Measurements from ENCODE around the gene CREB5. TPM values are rescaled to one million over a fixed set of nuclear protein-coding genes. Genes with fewer than 3 reads are reported as not detected.

CREB5 gene
- total RNA-seq, 1 experiment from 2014 or later = 0.49 TPM

GRCh38 chr7:28681693-28682310 lies 269.5 kb downstream of the CREB5 start:
- H3K4me3 ChIP-seq (replicated peaks in 1 of 2; ENCODE audit: low read depth in 1 of 2, low read length in 2 of 2) = no peak overlapping the region
- 0 out of 2 replicates have a peak, but pooled peaks cover 3% of the 10 kb centered on the region for H3K27me3 ChIP-seq (ENCODE audit: insufficient read depth, low read length)
- ChIA-PET POLR2A (no interaction called here), CTCF (no interaction called here), RAD21 (ENCODE audit: low non-redundant PET in 1 of 2, low total read pairs in 2 of 2, uncharacterized antibody in 2 of 2, unreplicated experiment in 2 of 2) (no interaction called here)
- BruUV-seq (replicated peaks) = no TSS peak
- H3K9me3 ChIP-seq (ENCODE audit: control insufficient read depth in 1 of 2, insufficient read depth in 1 of 2, low read depth in 1 of 2, low read length in 2 of 2) = no peaks in the 10 kb centered on the region
- H4K20me1 ChIP-seq (ENCODE audit: insufficient read depth) = no peaks in the 10 kb centered on the region
- H3K4me1 ChIP-seq (ENCODE audit: control insufficient read depth in 1 of 2, insufficient read depth in 2 of 2, low read length in 2 of 2) = peaks cover 12 to 15% of the 10 kb centered on the region in 2 experiments
- no peak overlapping the region for H3K27ac ChIP-seq (ENCODE audit: low read depth, low read length)
- H2AFZ ChIP-seq (ENCODE audit: low read depth, low read length, poor library complexity, severe bottlenecking) = no peak overlapping the region
- no peak overlapping the region for H3K4me2 ChIP-seq (ENCODE audit: low read length)
- H3K79me2 ChIP-seq (ENCODE audit: insufficient read depth, low read length) = no peaks in the 10 kb centered on the region
- no peaks in the 10 kb centered on the region for H3K36me3 ChIP-seq (ENCODE audit: control insufficient read depth in 1 of 2, insufficient read depth in 2 of 2, low read length in 2 of 2)
- H3K9ac ChIP-seq (ENCODE audit: low read length) = no peak overlapping the region
- DNase-seq (ENCODE audit: low read depth, low spot score) = no peak
- TF ChIP-seq CTCF (IDR thresholded peaks at IDR 0.05 in 2 of 3, conservative IDR thresholded peaks at IDR 0.05 in 1 of 3; ENCODE audit: borderline replicate concordance in 1 of 3, insufficient read depth in 1 of 3, low read depth in 2 of 3, low read length in 2 of 3) (no peak), ZBTB33 (IDR thresholded peaks at IDR 0.05; ENCODE audit: extremely low read depth, insufficient replicate concordance, low read length) (no peak), POLR2A (IDR thresholded peaks at IDR 0.05; ENCODE audit: borderline replicate concordance, extremely low read depth, insufficient read depth, insufficient read length) (no peak), ELF1 (IDR thresholded peaks at IDR 0.05; ENCODE audit: borderline replicate concordance, low read depth) (no peak), EZH2 (IDR thresholded peaks at IDR 0.05) (no peak), MAX (IDR thresholded peaks at IDR 0.05) (no peak), ATF3 (IDR thresholded peaks at IDR 0.05) (no peak), SIN3A (IDR thresholded peaks at IDR 0.05; ENCODE audit: low read depth) (no peak), ZNF274 (IDR thresholded peaks at IDR 0.05; ENCODE audit: low read depth, low read length) (no peak), CBX3 (IDR thresholded peaks at IDR 0.05; ENCODE audit: low read depth) (no peak), REST (IDR thresholded peaks at IDR 0.05; ENCODE audit: low read depth) (no peak), FOSL1 (IDR thresholded peaks at IDR 0.05; ENCODE audit: low read depth) (no peak), TCF7L2 (IDR thresholded peaks at IDR 0.05; ENCODE audit: borderline replicate concordance, extremely low read depth, insufficient read depth, insufficient read length) (no peak), SP1 (IDR thresholded peaks at IDR 0.05; ENCODE audit: low read depth) (no peak), JUND (IDR thresholded peaks at IDR 0.05) (no peak), RAD21 (IDR thresholded peaks at IDR 0.05; ENCODE audit: low read depth) (no peak), YY1 (IDR thresholded peaks at IDR 0.05; ENCODE audit: extremely low read depth, insufficient replicate concordance, low read depth, low read length) (no peak), ZFX (IDR thresholded peaks at IDR 0.05) (no peak), POLR2AphosphoS5 (IDR thresholded peaks at IDR 0.05; ENCODE audit: low read depth, low read length) (no peak), CEBPB (IDR thresholded peaks at IDR 0.05; ENCODE audit: low read depth) (no peak)
- ATAC-seq = no peak
- intact Hi-C loops (cut with micrococcal nuclease) = no loop called here
- no peaks in the 10 kb centered on the region for H3K9me2 ChIP-seq (ENCODE audit: insufficient read depth)
